Vagina (tissue), 2 donors: ENCODE results near the gene CTDSPL.

Experiments
- CTCF ChIP-seq, 3 experiments: fragments of 450-650 bp in 2 of 3; fragments of 200-600 bp in 1 of 3; sonication (generic) in 1 of 3; IDR thresholded peaks; one replicate each; pipeline ENCODE4 v1.5.1; 2017 to 2019; ENCODE audit warnings: antibody characterized with exemption in 3 of 3, mild to moderate bottlenecking in 2 of 3, moderate library complexity in 2 of 3
- POLR2A ChIP-seq, 2 donors: fragments of 450-650 bp; IDR thresholded peaks; one replicate each; pipeline ENCODE4 v1.6.1; 2017; ENCODE audit warnings: antibody characterized with exemption in 2 of 2, mild to moderate bottlenecking in 2 of 2, moderate library complexity in 2 of 2
- POLR2AphosphoS5 ChIP-seq, 2 donors: sonication (generic); formaldehyde crosslinking; IDR thresholded peaks; one replicate each; pipeline ENCODE4 v1.9.0; 2017; ENCODE audit warnings: antibody characterized with exemption in 2 of 2, mild to moderate bottlenecking in 2 of 2, low read depth in 1 of 2; ENCODE audit not compliant: insufficient read depth in 1 of 2

DNA sequence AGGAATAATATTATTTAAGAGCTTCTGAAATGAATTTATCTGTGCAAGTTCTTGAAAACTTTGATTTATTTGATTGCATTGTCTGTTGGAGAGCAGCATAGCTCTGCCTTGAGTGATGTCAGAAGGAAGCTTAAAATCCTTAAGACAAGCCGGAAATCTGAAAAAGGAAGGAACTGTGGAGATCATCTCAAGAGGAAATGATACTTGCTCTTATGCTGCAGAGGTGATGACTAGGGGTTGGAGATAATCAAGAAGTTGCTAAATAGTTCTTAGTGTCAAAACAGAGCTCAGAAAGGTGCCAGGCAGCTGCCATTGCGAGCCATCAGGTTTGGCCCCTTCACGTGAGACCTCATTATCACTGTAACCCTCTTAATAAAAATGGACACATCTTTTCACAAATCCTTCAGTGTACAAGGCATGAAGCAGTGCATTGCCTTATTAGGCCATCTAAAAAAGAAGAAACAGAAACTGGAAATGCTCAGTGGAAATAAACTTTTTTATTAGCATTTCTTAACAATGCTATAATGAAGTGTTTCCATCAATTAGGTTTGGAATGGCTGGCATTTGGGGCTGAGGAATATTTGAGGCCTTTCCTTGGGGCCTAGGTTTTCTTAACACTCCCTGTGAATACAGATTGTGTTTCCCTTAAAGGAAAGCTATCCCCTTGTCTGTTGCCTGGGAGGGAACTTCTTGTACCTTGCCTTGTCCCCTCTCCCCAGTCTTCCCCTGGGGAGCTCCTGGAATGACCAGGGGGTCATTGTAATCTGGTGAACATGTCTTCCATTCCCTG, 94.4 kb downstream of the CTDSPL start:
- no peak for TF ChIP-seq CTCF (IDR thresholded peaks at IDR 0.05)
- no peak for TF ChIP-seq POLR2AphosphoS5 (IDR thresholded peaks at IDR 0.05; ENCODE audit: insufficient read depth in 1 of 2, low read depth in 1 of 2)
- no peak for TF ChIP-seq POLR2A (IDR thresholded peaks at IDR 0.05)
